Heart left ventricle (tissue), 13 donors: ENCODE measurements around the gene SETDB2.

Experiments used
- POLR2A ChIP-seq, 2 donors: fragments of 450-650 bp; IDR thresholded peaks; one replicate each; pipeline ENCODE4 v1.6.1; 2017; ENCODE audit warnings: antibody characterized with exemption in 2 of 2, mild to moderate bottlenecking in 2 of 2, moderate library complexity in 2 of 2
- TF ChIP-seq, protein P1 (sequence below), 12 donors: fragments of 200-600 bp; sonication (generic) in 4 of 12; IDR thresholded peaks; one replicate each; pipeline versions ENCODE4 v1.5.0 to v1.8.0; 2018 to 2022; ENCODE audit warnings: antibody characterized with exemption in 12 of 12, mild to moderate bottlenecking in 5 of 12
- donor health status: ischemic (EF 13 %, LVEDD 7.1; RV severe dilation, severe dysfunction).
- donor health status: DM: no; HTN: yes; CAD: no.
- donor health status: DM: no; HTN: no; CAD: no.
- donor health status: ischemic (EF 25% LVEDD 6.9; RV normal size, moderate dysfunction).
- donor health status: ischemic (EF 25% LVEDD 5.7; RV mildly dilated, moderate dysfunction).
- donor health status: ischemic (EF 35%, LVEDD 5.7; RV mildly dilated, moderate dysfunction).
- donor health status: nonischemic (EF 11% LVEDD 7.7; RV severe dilation, severe dysfunction).
- donor health status: DM: yes; HTN: yes; CAD: no.
- donor health status: PGD.
- donor health status: ischemic (EF 29% LVEDD 5.4; RV normal size, mild dysfunction).
- donor health status: nonischemic (EF 23%, LVEDD 6.1; RV moderate dilation, normal function).

DNA sequence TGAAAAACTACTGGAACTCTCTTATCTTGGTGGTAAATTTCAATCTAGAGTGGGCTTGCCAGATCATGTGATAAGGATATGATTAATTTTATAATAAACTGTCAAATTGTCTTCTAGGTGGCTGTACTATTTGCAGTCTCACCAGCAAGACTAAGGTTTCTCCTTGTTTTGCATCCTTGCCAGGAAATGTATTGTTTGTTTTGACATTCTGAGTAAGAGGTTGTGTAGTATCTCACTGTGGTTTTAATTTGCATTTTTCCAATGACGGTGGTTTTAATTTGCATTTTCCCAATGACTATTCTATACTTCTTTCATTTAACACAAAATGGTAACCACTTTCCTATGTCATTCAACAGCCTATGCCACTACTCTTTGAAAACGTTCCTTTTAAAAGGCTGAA is 2.2 kb upstream of the SETDB2 start:
- TF ChIP-seq, protein P1, sequence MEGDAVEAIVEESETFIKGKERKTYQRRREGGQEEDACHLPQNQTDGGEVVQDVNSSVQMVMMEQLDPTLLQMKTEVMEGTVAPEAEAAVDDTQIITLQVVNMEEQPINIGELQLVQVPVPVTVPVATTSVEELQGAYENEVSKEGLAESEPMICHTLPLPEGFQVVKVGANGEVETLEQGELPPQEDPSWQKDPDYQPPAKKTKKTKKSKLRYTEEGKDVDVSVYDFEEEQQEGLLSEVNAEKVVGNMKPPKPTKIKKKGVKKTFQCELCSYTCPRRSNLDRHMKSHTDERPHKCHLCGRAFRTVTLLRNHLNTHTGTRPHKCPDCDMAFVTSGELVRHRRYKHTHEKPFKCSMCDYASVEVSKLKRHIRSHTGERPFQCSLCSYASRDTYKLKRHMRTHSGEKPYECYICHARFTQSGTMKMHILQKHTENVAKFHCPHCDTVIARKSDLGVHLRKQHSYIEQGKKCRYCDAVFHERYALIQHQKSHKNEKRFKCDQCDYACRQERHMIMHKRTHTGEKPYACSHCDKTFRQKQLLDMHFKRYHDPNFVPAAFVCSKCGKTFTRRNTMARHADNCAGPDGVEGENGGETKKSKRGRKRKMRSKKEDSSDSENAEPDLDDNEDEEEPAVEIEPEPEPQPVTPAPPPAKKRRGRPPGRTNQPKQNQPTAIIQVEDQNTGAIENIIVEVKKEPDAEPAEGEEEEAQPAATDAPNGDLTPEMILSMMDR (IDR thresholded peaks at IDR 0.05), result no peak
- no peak for TF ChIP-seq POLR2A (IDR thresholded peaks at IDR 0.05)
